HepG2 (cell line): ENCODE measurements around the gene C19orf73. TPM values are rescaled to one million over a fixed set of nuclear protein-coding genes. Genes with fewer than 3 reads are reported as not detected.

Experiments used
- BORCS8-MEF2B ChIP-seq: sonication (generic); formaldehyde crosslinking; IDR thresholded peaks from 2 replicates; pipeline ENCODE4 v1.8.0; 2022; ENCODE audit warnings: mild to moderate bottlenecking, missing genetic modification reagents
- CBX1 ChIP-seq: IDR thresholded peaks from one replicate; pipeline ENCODE4 v1.6.1; 2016; ENCODE audit warnings: antibody characterized with exemption, low read depth
- CEBPZ ChIP-seq: IDR thresholded peaks from 2 replicates; pipeline ENCODE4 v1.6.1; 2012; ENCODE audit warnings: low read length, improper control_type of control experiment
- DRAP1 ChIP-seq: IDR thresholded peaks from 2 replicates; pipeline ENCODE4 v1.6.1; 2016; ENCODE audit warnings: missing genetic modification reagents, missing compliant biosample characterization
- EHMT2 ChIP-seq: fragments of 200-600 bp; sonication (generic); IDR thresholded peaks from 2 replicates; pipeline ENCODE4 v1.7.0; 2017; ENCODE audit warnings: antibody characterized with exemption, low read depth, low read length, borderline replicate concordance
- MIER3 ChIP-seq: IDR thresholded peaks from 2 replicates; pipeline ENCODE4 v1.6.1; 2016; ENCODE audit warnings: missing compliant biosample characterization, borderline replicate concordance
- NCOA2 ChIP-seq: sonication (generic); formaldehyde crosslinking; IDR thresholded peaks from 2 replicates; pipeline ENCODE4 v1.8.0; 2022; ENCODE audit warnings: inconsistent platforms
- PBX2 ChIP-seq: IDR thresholded peaks from 2 replicates; pipeline ENCODE4 v1.6.1; 2016; ENCODE audit warnings: control low read depth
- PTBP1 ChIP-seq: fragments of 200-400 bp; formaldehyde crosslinking; IDR thresholded peaks from 2 replicates; pipeline ENCODE4 v1.6.1; 2018; ENCODE audit warnings: low read length, low read depth; ENCODE audit not compliant: poor library complexity, severe bottlenecking
- RERE ChIP-seq: IDR thresholded peaks from 2 replicates; pipeline ENCODE4 v1.6.1; 2016; ENCODE audit warnings: low read depth, missing genetic modification reagents, missing compliant biosample characterization
- SALL2 ChIP-seq: sonication (generic); formaldehyde crosslinking; IDR thresholded peaks from 2 replicates; pipeline ENCODE4 v1.8.1; 2023; ENCODE audit warnings: mild to moderate bottlenecking, missing genetic modification reagents, inconsistent platforms
- SMARCC2 ChIP-seq: fragments of 450-650 bp; IDR thresholded peaks from 2 replicates; pipeline ENCODE4 v1.6.1; 2017; ENCODE audit warnings: antibody characterized with exemption, mild to moderate bottlenecking
- TCF12 ChIP-seq, 2 experiments: fragments of 450-650 bp in 1 of 2; sonication (generic) in 1 of 2; formaldehyde crosslinking in 1 of 2; IDR thresholded peaks; 2 replicates each; pipeline versions ENCODE4 v1.6.1 to v1.8.0; 2017 to 2022; ENCODE audit warnings: antibody characterized with exemption in 1 of 2, mild to moderate bottlenecking in 1 of 2, missing genetic modification reagents in 1 of 2, moderate library complexity in 1 of 2
- ZFX ChIP-seq: sonication (generic); formaldehyde crosslinking; IDR thresholded peaks from 2 replicates; pipeline ENCODE4 v1.4.0; 2020; ENCODE audit warnings: mild to moderate bottlenecking, low read depth, missing genetic modification reagents, moderate library complexity
- ZNF234 ChIP-seq: sonication (generic); formaldehyde crosslinking; conservative IDR thresholded peaks from 2 replicates; pipeline ENCODE4 v1.5.1; 2020; ENCODE audit warnings: mild to moderate bottlenecking, missing genetic modification reagents
- ZNF292 ChIP-seq: sonication (generic); formaldehyde crosslinking; IDR thresholded peaks from 2 replicates; pipeline ENCODE4 v1.8.1; 2022; ENCODE audit warnings: mild to moderate bottlenecking, low read depth, missing genetic modification reagents, borderline replicate concordance
- ZNF552 ChIP-seq: sonication (generic); formaldehyde crosslinking; IDR thresholded peaks from 2 replicates; pipeline ENCODE4 v1.9.0; 2022; ENCODE audit warnings: missing genetic modification reagents, mild to moderate bottlenecking, borderline replicate concordance
- ZNF780A ChIP-seq: sonication (generic); formaldehyde crosslinking; IDR thresholded peaks from 2 replicates; pipeline ENCODE4 v1.8.0; 2022; ENCODE audit warnings: mild to moderate bottlenecking, missing genetic modification reagents, moderate library complexity
- polyA plus RNA-seq, 8 experiments: library from polyadenylated mRNA; depleted of rRNA in 3 of 8; stranded (reverse) in 7 of 8; unstranded in 1 of 8; fragments of >200 nt; fragmentation: Illumina TruSeq in 4 of 8; extraction: Trizol in 4 of 8; gene quantifications; 2 replicates each; pipeline versions ENCODE4 v1.2.1 to v1.2.3, GENCODE V29; 2011 to 2016; ENCODE audit warnings: low read depth in 4 of 8, missing spikeins in 1 of 8, mixed read lengths in 1 of 8; ENCODE audit not compliant: insufficient read depth in 1 of 8
- total RNA-seq, 5 experiments: library from RNA; depleted of rRNA; stranded (reverse); fragments of >200 nt; fragmentation: Illumina TruSeq; extraction: Trizol; gene quantifications; 2 replicates each; pipeline ENCODE4 v1.2.3, GENCODE V29; 2016; ENCODE audit warnings: low read depth in 1 of 5

C19orf73 gene
- total and polyA plus RNA-seq, 2 of the 13 experiments (the other 11 are each of a cell fraction or from before 2014, with no cell fraction given): 1.4 to 1.5 TPM

GRCh38 chr19:49127674-49128544 lies 9.0 kb upstream of the C19orf73 start (continued):
- TF ChIP-seq CEBPZ: no peak
- no peak for TF ChIP-seq PBX2 (CRISPR knock-in tag)
- TF ChIP-seq DRAP1: peak; percentile 47; the same call in 1 of the 2 replicates
- peak; percentile 94 for TF ChIP-seq ZFX (CRISPR knock-in tag)
- no peak for TF ChIP-seq PTBP1
- peak; percentile 82 for TF ChIP-seq RERE (CRISPR knock-in tag)
- peak; percentile 100 for TF ChIP-seq BORCS8-MEF2B (CRISPR knock-in tag)
- peak; percentile 59; the same call in 1 of the 2 replicates for TF ChIP-seq NCOA2 (CRISPR knock-in tag)
- peak; percentile 91; the same call in 1 of the 2 replicates for TF ChIP-seq MIER3 (CRISPR knock-in tag)
- TF ChIP-seq ZNF780A (CRISPR knock-in tag): peak; percentile 97
- TF ChIP-seq ZNF552: peak; percentile 98
- no peak for TF ChIP-seq TCF12 (IDR thresholded peaks at IDR 0.05)
- peak; percentile 66; the same call in 1 of the 2 replicates for TF ChIP-seq TCF12 (CRISPR knock-in tag; IDR thresholded peaks at IDR 0.05)
- TF ChIP-seq CBX1: peak; percentile 82
- peak; percentile 99 for TF ChIP-seq SALL2 (CRISPR knock-in tag)
- TF ChIP-seq ZNF292 (CRISPR knock-in tag): no peak
- TF ChIP-seq ZNF234 (CRISPR knock-in tag): peak; percentile 93; the same call in 1 of the 2 replicates
- TF ChIP-seq EHMT2: no peak
- TF ChIP-seq SMARCC2: no peak
